GM19023 (cell line): ENCODE results near the gene TSR1.
A peak's percentile ranks its signal among the peaks of the same experiment; 100 is the strongest.

Experiments used
- ATAC-seq: cut with Tn5 transposase; IDR thresholded peaks from one replicate; pipeline ENCODE4 v1.9.1; 2021; ENCODE audit warnings: mild to moderate bottlenecking, moderate library complexity; ENCODE audit not compliant: unreplicated experiment

TSR1 gene

DNA sequence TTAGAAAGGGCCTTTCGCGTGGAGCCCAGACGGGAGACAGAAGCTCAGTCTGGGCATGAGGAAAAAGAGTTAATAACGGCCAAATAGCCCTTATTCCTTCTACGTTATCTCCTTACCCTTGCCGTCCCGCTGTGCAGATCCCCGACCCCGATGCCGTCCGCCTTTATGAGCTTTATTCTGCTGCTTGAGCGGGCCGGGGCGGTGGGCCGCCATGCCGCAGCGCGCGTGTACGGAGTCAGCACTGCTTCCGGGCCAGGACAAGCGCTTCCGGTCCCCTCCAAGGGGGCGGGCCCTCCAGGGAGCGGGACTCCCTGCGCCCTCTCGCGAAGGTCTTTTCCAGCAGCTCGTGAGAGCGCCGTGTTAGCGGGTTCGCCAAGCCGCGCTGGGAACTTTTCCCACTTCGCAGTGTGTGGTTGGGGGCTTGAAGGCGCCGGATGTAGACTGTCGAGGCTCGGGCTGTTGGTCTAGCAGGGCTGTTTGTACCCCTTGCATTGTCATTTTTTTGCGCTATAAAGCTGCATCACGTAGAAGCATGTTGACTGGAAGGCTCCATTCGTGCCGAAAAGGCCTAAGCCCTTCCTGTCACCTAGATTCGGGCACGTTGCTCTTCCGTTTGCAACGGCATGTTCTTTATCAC, at the start of gene TSR1:
TSR1 (minus strand) TSS at position 243 of the 637 bp plus-strand sequence; CDS start at position 213, 30 bp downstream.
- peak; percentile 79 for ATAC-seq

DNA sequence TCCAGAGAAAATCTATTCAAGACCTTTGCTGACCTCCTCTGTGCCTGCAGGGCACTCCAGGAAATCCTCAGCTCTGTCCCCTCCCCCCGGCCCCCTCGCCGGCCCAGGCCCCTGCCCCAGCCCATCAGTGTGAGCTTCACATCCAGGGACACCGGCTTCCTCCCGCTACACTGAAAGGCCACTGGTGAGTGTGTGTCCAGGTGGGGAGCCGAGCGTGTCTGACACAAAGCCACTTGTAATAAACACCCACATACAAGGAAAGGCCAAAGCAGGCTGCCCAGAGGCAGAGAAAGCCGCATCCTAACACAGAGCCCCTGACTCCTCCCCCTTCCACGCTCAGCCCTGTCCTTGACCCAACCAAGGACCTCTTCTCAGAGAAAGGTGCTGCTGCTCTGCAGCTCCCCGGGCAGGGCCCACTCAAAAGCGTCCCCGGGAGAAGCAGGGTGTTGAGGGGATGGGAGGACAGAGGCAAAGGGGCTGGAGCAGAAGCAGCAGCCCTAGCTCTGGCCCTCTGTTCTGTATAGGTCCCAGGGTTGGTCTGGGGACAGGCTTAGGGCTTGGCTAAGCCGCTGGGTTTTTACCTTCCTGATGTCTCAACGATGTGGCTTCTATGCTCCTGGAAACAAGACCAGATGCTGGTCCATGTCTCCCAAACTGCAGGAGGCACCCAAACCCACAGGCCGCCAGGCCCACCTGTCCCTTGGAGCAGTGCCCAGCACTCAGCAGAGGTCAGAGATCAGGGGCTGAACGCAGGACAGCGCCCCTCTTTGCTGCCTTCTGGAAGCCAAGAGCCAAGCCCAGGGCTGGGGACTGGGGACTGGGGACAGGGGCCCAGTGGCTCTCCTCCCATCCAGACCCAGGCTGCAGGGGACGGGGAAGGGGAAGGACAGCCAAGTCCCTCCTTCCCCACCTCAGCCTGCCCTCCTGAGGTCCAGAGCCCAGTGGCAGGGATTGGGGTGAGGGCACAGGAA, 49.3 kb upstream of the TSR1 start:
- ATAC-seq: no peak

DNA sequence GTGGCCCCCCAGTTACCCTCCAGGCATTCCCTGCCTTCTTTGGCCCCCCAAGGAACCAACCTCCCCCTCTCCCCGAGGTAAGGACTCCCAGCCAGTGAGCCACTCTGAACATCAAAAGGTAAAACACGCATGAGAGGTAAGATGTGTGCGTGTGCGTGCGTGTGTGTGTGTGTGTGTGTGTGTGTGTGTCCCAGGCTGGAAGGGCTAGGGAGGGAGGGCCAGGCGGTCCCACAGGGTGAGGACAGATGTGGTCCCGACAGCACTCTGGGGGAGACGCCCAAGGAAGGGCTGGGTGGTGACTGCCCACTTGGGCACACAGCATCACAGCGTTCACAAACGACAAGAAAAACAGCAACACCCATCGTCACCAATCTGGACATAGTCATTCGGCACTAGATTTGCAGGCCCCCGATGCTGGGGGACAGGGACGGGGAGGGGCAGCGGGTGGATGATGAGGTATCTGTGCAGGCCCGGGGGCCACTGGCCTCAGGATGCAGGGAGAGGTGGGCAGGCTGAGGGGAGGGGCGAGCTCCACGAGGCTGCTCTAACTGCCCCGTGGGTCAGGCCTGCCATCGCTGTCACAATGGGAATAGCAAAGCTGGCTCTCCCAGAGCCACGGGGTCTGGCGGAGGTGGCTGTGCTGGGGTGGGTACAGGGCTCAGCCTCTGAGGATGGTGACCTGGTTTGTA, 48.3 kb upstream of the TSR1 start:
- no peak for ATAC-seq

DNA sequence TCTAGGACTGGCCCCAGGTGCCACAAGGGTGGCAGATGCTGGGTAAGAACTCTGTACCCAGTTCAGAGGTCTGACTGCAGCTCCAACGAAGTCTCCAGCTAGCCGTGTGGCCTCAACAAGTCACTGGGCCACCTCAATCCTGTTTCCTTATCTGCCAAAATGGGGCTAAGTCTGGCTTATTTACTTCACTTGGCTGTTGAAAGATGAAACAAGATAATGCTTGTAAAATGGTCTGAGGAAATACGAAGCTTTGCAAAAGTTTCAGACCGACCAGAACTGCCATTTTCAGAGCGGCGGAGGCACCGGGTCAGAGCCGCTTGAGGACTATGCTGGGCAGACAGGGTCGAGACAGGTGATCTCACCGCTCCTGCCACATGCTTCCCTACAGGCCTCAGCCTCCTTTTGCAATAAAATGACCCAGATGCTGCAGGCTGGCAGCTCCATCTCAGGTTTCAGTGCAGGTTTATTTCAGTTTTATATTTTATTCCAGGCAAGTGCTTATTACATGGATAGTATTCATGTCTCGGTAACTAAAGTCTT, 47.4 kb upstream of the TSR1 start:
- no peak for ATAC-seq

DNA sequence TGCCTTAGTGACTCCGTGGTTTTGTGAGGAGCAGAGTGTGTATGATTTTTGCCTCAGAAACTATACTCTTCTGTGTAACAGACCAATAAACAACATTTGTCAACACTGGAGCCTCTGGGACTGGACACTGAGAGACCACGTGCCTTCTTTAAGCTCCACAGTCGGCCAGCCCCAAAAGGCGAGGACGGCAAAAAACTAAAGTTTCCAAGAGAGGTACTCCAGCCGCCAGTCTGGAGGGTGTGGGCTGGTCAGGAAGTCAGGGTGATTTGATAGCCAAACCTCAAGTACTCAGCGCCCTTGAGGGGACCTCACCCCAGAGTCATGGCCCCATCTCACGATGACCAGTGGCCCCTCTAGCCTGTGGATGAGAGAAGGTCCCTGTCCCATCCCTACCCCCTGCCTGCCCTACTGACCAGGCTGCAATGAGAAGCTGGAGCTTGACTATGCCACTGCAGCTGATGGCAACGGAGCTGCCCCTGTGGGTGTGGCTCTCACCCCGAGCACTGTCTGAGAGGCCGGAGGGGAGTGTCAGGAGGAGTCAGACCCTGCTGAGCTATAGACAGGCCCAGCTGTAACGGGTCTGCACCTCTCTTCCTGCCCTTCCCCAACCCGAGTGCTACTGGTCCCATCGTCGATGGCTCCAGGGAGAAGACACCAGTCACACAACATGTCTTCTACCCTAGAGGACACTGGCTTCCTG, 44.8 kb upstream of the TSR1 start:
- no peak for ATAC-seq

DNA sequence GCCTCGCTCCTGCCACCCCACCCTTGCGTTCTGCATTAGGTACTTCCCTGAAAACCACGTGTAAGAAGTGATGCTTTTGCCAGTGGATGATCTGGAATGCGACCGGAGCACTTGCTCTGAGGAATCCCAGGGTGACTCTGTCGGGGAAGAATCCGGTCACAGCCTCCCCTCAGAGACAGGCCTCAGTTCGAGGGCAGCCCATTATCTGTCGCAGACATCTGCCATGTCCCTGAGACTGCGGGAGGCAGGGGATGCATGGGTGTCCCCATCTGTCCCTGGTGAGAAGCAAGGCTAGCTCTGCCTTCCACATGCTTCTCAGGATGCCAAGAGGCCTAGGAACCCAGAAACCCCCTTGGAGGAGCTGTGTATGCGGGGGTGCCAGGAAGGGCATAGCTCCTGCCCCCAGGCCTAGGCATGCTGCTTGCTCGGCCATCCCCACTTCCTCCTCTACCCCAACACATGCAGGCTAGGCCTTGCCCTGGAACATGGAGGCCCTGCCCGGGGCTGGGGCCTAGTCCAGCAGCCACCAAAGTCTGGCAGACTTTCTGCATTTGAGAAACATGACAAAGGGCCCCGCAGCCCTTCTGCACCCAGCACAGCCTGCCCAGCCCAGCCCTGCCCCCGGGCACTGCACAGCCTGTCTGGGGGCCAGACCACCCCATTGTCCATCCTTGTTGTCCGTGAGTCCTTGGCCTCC, 44.1 kb upstream of the TSR1 start:
- no peak for ATAC-seq

DNA sequence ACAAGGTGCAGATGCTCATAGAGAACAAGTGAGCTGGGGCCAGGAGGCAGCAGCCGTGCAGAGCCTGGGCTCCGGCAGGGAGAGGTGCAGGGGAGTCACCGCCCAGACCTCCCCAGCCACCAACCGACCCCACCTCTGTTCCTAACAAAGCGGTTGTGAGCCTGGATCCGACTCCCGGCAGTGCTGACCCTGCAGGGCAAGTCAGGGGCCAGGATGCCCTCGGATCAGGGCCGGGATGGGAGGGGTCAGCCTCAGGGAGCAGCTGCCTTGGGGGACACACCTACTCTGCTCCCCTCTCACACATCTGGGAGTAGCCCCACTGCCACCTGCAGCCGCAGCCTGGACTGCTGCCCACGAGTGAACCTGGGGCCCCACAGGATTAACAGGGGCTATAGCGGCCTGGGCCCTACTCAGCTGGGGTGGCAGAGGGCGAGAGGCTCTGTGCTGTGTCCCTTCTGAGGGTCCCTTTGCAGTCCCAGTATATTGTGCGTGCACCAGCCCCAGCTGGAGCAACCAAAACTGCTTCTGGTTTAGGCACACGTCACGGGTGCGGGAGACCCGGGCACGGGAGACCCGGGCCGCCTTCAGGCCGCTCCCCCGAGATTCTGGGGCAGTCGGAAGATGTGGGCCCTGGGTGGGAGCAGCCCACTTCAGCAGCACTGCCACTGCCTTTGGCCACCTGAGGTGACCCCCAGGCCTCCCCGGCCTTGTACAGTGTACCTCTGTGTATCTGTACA, 43.4 kb upstream of the TSR1 start:
- ATAC-seq: no peak

DNA sequence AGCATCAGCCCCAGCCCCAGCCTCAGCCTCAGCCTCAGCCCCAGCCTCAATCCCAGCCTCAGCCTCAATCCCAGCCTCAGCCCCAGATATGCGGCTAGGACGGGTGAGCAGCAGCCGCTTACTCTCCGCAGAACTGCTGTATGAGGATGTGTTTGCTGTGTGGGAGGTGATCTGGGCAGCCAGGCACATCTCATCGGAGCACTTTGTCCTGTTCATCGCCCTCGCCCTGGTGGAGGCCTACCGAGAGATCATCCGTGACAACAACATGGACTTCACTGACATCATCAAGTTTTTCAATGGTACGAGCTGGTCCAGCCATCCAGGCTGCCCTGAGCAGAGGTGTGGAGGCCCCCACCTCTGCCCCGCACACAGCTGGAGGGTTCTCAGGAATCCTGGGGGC, 42.6 kb upstream of the TSR1 start:
- no peak for ATAC-seq

DNA sequence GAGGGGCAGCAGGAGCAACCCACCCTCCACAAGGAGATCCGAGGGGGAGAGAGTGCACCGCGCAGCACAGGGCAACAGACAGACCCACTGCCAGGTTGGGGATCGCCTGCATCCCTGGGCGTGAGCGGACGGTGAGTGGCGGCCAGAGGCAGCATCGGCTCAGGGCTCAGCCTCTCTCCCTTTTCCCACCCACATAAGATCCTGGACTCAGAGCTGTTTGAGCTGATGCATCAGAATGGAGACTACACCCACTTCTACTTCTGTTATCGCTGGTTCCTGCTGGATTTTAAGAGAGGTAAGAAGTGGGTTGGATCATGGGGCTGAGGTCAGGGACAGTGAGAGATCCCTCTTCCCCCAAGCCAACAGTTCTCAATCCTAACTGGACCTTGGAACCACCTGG, 41.4 kb upstream of the TSR1 start:
- ATAC-seq: no peak

DNA sequence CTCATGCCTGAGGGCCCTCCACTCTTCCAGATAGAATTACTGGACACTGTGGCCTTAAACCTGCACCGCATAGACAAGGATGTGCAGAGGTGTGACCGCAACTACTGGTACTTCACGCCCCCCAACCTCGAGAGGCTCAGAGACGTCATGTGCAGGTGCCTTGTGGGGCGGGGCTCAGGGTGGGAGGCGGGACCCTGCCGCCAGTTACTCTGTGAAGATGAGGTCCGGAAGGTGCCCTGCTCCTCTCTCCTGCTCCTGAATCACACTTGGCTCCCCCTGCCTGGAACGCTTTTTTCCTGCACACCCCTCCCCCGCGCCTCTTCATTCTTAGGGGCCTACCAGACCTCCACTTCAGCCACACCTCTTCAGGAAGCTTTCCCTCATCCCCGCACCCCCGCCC, 39.9 kb upstream of the TSR1 start:
- no peak for ATAC-seq

DNA sequence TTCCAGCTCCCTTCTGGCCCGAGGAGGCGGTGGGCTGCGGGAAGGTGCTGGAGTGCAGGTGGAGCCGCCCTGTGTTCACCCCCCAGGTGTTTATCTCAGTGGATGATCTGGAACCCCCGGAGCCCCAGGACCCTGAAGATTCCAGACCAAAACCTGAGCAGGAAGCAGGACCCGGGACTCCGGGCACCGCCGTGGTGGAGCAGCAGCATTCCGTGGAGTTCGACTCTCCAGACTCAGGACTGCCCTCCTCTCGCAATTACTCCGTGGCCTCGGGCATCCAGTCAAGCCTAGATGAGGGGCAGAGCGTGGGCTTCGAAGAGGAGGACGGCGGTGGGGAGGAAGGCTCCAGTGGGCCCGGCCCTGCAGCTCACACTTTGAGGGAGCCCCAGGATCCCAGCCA, 39.1 kb upstream of the TSR1 start:
- no peak for ATAC-seq

DNA sequence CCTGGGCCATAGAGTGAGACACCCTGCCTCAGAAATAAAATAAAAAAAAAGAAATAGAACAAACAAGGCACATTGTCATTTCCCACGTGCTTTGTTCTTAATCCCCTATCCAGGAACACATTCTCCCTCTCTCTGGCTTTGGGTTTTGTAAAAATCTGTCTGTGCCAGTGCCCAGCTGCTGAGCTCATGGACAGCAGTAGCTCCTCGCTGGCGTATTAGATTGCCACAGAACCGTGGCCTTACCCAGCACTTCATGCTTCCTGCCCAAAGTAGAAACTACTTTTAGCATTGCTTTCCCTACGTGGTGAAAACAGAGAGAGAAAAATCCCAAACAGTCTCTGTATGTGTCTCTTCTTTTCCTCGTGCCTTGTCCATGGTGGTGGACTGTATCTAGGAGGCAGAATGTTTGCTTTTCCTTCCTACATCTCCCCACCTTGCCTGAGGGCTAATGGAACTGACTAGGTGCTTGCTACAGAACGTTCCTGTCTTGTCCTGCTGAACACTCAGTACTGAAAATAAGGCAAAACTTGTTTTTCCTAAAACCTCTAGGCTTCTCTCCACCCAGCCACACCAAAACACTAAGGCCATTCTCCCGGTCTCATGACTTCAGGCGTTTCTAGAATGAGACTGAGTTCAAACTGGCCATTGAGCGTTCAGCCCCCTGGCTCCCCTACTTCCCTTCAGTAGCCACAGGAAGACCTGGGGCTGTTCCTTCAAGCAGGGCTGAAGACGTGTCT, 38.5 kb upstream of the TSR1 start:
- no peak for ATAC-seq

DNA sequence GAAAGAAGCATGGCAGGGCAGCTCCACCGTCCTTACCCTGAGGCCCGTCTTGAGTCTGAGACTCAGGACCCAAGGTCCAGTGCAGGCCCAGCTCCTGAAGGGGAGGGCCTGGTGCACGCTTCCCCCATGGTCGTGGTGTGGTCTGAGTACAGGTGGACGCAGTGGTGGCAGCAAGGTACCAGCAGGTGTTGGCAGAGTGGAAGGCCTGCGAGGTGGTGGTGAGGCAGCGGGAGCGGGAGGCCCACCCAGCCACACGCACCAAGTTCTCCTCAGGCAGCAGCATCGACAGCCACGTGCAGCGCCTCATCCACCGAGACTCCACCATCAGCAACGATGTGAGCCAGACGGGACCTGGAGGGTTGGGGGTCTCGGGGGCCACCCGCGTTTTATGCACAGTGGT, 36.9 kb upstream of the TSR1 start:
- ATAC-seq: no peak

DNA sequence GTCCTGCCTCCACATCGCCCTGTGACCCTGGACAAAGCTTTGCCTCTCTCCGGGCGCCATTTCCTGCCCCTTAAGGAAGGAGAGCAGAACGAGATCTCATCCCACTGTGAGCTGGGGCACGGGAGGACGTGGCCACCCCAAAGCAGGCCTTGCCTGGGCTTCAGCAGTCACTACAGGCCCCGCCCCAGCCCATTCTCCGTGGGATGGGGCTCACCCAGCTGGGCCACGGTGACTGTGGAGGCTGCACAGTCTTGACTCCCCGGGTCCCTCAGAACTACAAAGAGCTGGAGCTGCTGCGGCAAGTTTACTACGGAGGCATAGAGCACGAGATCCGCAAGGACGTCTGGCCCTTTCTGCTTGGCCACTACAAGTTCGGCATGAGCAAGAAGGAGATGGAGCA, 36.4 kb upstream of the TSR1 start:
- no peak for ATAC-seq

DNA sequence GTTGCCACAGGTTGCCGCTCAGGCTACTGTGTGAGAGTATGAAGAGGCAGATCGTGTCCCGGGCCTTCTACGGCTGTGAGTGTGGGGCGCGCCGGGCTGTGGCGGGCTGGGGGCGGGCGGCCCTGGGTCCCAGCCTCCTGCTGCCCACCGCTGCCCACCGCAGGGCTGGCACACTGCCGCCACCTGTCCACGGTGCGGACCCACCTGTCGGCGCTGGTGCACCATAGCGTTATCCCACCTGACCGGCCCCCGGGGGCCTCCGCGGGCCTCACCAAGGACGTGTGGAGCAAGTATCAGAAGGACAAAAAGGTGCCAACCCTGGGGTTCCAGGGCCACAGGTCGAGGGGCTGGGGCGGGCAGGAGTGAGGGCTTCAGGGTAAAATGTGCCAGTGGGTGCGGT, 35.9 kb upstream of the TSR1 start:
- ATAC-seq: no peak

DNA sequence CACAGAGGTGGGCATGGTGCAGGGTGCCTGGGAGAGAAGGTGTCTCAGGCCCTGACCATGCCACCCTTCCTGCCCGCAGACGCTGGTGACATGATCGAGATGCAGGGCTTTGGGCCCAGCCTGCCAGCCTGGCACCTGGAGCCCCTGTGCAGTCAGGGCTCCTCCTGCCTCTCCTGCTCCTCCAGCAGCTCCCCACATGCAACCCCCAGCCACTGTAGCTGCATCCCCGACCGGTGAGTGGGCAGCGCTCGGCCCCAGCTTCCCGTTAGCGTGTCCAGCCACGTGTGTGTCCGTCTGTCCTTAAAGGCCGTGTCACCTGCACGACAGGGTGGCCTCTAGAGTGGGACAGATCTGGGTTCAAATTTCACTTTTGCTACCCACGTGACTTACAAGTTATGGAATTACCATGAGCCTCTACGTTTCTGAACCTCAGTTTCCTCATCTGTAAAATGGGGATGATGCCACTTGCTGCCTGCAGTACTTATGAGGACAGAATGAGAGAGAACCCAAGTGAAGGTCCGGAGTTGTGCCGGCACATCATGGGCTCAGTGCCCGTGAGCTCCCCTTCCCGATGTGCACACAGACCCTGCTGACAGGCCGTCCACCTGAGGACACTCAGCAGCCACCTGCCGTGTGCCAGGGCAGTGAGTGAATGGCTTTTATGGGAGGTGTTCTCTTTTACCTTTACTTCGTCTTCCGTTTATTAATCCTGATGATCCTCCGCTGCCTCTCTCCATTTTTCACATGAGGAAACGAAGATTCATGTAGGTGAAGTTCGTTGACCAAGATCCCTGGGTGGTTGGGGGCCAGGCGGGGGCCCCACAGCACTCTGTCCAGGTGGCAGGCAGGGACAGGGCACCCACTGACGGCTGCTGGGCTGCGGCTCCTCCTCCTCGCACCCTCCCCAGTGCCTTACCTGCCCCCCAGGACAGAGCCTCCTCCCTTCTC, 35.2 kb upstream of the TSR1 start:
- ATAC-seq: no peak

DNA sequence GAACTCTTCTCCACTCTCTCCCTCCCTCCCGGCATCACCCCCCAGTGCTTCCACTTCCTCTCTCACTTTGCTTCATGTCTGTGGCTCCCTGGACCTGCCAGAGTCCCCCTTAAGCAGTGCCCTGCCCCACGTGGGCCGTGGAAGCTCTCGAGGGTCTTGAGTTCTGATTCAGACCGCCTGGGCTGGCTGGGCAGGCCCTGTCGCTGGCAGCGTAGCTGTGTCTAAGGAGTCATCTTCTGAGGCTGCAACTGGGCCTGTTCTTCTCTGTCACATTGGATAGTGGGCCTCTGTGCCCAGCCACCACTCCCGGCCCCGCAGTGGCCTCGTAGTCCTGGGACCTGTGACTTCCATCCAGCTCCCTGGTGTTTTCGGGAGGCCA, 33.9 kb upstream of the TSR1 start:
- ATAC-seq: no peak
